HEK293T (cell line): ENCODE measurements around the gene TRMT2A.
A peak's percentile ranks its signal among the peaks of the same experiment; 100 is the strongest.

Experiments
- CTCF ChIA-PET: fragments of 350-600 bp; formaldehyde crosslinking; extraction: SDS; loops from one replicate; lab custom pipeline; 2021; ENCODE audit warnings: antibody characterized with exemption, inconsistent platforms; lab: Yijun Ruan, JAX
- POLR2A ChIA-PET: fragments of 350-600 bp; formaldehyde crosslinking; extraction: SDS; loops from one replicate; lab custom pipeline; 2020; ENCODE audit warnings: antibody characterized with exemption, inconsistent platforms; lab: Yijun Ruan, JAX
- DNase-seq: peaks from one replicate; pipeline ENCODE4 v3.0.0; 2012; ENCODE audit warnings: mixed read lengths; ENCODE audit errors: extremely low spot score
- ARNT ChIP-seq: fragments of 450-650 bp; IDR thresholded peaks from 2 replicates; pipeline ENCODE4 v1.6.1; 2017; ENCODE audit warnings: mild to moderate bottlenecking
- BHLHE40 ChIP-seq: fragments of 450-650 bp; IDR thresholded peaks from 2 replicates; pipeline ENCODE4 v1.6.1; 2016; ENCODE audit warnings: mild to moderate bottlenecking, moderate library complexity, borderline replicate concordance
- CTBP1 ChIP-seq: fragments of 450-650 bp; IDR thresholded peaks from 2 replicates; pipeline ENCODE4 v1.6.1; 2016; ENCODE audit warnings: borderline replicate concordance
- ELF4 ChIP-seq: fragments of 450-650 bp; IDR thresholded peaks from 2 replicates; pipeline ENCODE4 v1.6.1; 2017; ENCODE audit warnings: antibody characterized with exemption
- FOXA1 ChIP-seq: fragments of 450-650 bp; IDR thresholded peaks from 2 replicates; pipeline ENCODE4 v1.6.1; 2016; ENCODE audit warnings: mild to moderate bottlenecking
- FOXK2 ChIP-seq: fragments of 450-650 bp; IDR thresholded peaks from 2 replicates; pipeline ENCODE4 v1.6.1; 2016; ENCODE audit warnings: mild to moderate bottlenecking
- FOXM1 ChIP-seq: fragments of 450-650 bp; IDR thresholded peaks from 2 replicates; pipeline ENCODE4 v1.6.1; 2017; ENCODE audit warnings: mild to moderate bottlenecking, borderline replicate concordance
- HDGF ChIP-seq: fragments of 450-650 bp; IDR thresholded peaks from 2 replicates; pipeline ENCODE4 v1.6.1; 2017; ENCODE audit warnings: antibody characterized with exemption, borderline replicate concordance
- L3MBTL2 ChIP-seq: fragments of 450-650 bp; conservative IDR thresholded peaks from 2 replicates; pipeline ENCODE4 v1.6.1; 2016; ENCODE audit warnings: mild to moderate bottlenecking
- LEF1 ChIP-seq: fragments of 450-650 bp; IDR thresholded peaks from 2 replicates; pipeline ENCODE4 v1.6.1; 2017; ENCODE audit warnings: mild to moderate bottlenecking, borderline replicate concordance
- NFRKB ChIP-seq: fragments of 450-650 bp; IDR thresholded peaks from 2 replicates; pipeline ENCODE4 v1.6.1; 2016; ENCODE audit warnings: mild to moderate bottlenecking, moderate library complexity
- PKNOX1 ChIP-seq: fragments of 450-650 bp; IDR thresholded peaks from 2 replicates; pipeline ENCODE4 v1.6.1; 2016
- SP1 ChIP-seq: fragments of 450-650 bp; IDR thresholded peaks from 2 replicates; pipeline ENCODE4 v1.6.1; 2017
- SUZ12 ChIP-seq: fragments of 450-650 bp; IDR thresholded peaks from 2 replicates; pipeline ENCODE4 v1.6.1; 2016; ENCODE audit warnings: mild to moderate bottlenecking
- TARDBP ChIP-seq: fragments of 450-650 bp; IDR thresholded peaks from 2 replicates; pipeline ENCODE4 v1.6.1; 2016
- ZNF384 ChIP-seq: fragments of 450-650 bp; IDR thresholded peaks from 2 replicates; pipeline ENCODE4 v1.6.1; 2016

TRMT2A gene

GRCh38 chr22:20111045-20111688 is 5.9 kb downstream of the TRMT2A start:
- peak; percentile 75 for DNase-seq
- ChIA-PET POLR2A (interaction anchor here (1.2 to 3.8 kb wide), 2 partner anchors 17 to 32 kb away, joined by 5 to 15 read pairs; partner anchors contain the start of gene DGCR8), CTCF (interaction anchor here (0.6 to 1.5 kb wide), 4 partner anchors 8 to 28 kb away, joined by 3 to 8 read pairs (median 4); no protein-coding TSS in a partner anchor)
- TF ChIP-seq BHLHE40 (no peak), LEF1 (no peak), ZNF384 (peak; percentile 95), TARDBP (no peak), FOXM1 (no peak), ELF4 (no peak), FOXK2 (no peak), SUZ12 (no peak), SP1 (no peak)

- POLR2A ChIA-PET: interaction anchor here (3.8 kb wide), 1 partner anchor 31 kb away, joined by 15 read pairs; the partner anchor contains the start of gene DGCR8
- no peak for DNase-seq
- TF ChIP-seq FOXM1 (no peak), NFRKB (no peak), ZNF384 (no peak), LEF1 (no peak), ELF4 (no peak), SP1 (no peak), PKNOX1 (no peak), HDGF (no peak), BHLHE40 (no peak), L3MBTL2 (no peak), TARDBP (no peak), ARNT (no peak), FOXA1 (no peak), SUZ12 (no peak), FOXK2 (no peak), CTBP1 (no peak)
- CTCF ChIA-PET: interaction anchor here (0.6 to 1.5 kb wide), 3 partner anchors 9 to 28 kb away, joined by 3 to 8 read pairs (median 4); no protein-coding TSS in a partner anchor
These were observed 6.6 kb downstream of the TRMT2A start for GRCh38 chr22:20110359-20110985.

- TF ChIP-seq PKNOX1 (no peak), SP1 (no peak), L3MBTL2 (no peak), TARDBP (no peak), SUZ12 (no peak), LEF1 (no peak), FOXA1 (no peak), FOXM1 (no peak), ELF4 (no peak), ARNT (no peak), CTBP1 (no peak), BHLHE40 (no peak), ZNF384 (no peak), NFRKB (no peak), FOXK2 (no peak)
- POLR2A ChIA-PET: interaction anchor here (0.8 to 3.8 kb wide), 2 partner anchors 11 to 30 kb away, joined by 3 to 15 read pairs (median 9); partner anchors contain the start of gene DGCR8
- CTCF ChIA-PET: interaction anchor here (1.4 to 1.5 kb wide), 2 partner anchors 14 to 27 kb away, joined by 4 to 8 read pairs; no protein-coding TSS in a partner anchor
- no peak for DNase-seq
These were observed 7.3 kb downstream of the TRMT2A start for GRCh38 chr22:20109411-20110358.

GRCh38 chr22:20108757-20109230 is 8.2 kb downstream of the TRMT2A start:
- no peak for DNase-seq
- TF ChIP-seq ARNT (no peak), FOXM1 (no peak), L3MBTL2 (no peak), FOXK2 (no peak), ELF4 (no peak), FOXA1 (no peak), SP1 (no peak), LEF1 (no peak)
- ChIA-PET POLR2A (interaction anchor here (0.8 to 2.2 kb wide), 3 partner anchors 8 to 30 kb away, joined by 3 to 14 read pairs (median 9); partner anchors contain the start of genes DGCR8, RANBP1 and TRMT2A), CTCF (no interaction called here)

- no peak for DNase-seq
- POLR2A ChIA-PET: interaction anchor here (1.8 to 2.2 kb wide), 2 partner anchors 9 to 29 kb away, joined by 9 to 14 read pairs; partner anchors contain the start of genes DGCR8, RANBP1 and TRMT2A
- CTCF ChIA-PET: no interaction called here
- TF ChIP-seq CTBP1: no peak
- no peak for TF ChIP-seq NFRKB
- TF ChIP-seq SUZ12: no peak
- no peak for TF ChIP-seq TARDBP
- TF ChIP-seq ZNF384: no peak
- no peak for TF ChIP-seq FOXK2
- no peak for TF ChIP-seq HDGF
- TF ChIP-seq BHLHE40: no peak
- TF ChIP-seq PKNOX1: no peak
- no peak for TF ChIP-seq FOXM1
- no peak for TF ChIP-seq ELF4
These were observed 8.9 kb downstream of the TRMT2A start for GRCh38 chr22:20107951-20108756.
